ENCODE measurements around the gene PALB2. TPM values are rescaled to one million over a fixed set of nuclear protein-coding genes. Genes with fewer than 3 reads are reported as not detected.

Gene PALB2
- total and polyA plus RNA-seq, 2 of the 13 experiments (the other 11 are each of a cell fraction or from before 2014, with no cell fraction given): 12.1 to 40.9 TPM

DNA sequence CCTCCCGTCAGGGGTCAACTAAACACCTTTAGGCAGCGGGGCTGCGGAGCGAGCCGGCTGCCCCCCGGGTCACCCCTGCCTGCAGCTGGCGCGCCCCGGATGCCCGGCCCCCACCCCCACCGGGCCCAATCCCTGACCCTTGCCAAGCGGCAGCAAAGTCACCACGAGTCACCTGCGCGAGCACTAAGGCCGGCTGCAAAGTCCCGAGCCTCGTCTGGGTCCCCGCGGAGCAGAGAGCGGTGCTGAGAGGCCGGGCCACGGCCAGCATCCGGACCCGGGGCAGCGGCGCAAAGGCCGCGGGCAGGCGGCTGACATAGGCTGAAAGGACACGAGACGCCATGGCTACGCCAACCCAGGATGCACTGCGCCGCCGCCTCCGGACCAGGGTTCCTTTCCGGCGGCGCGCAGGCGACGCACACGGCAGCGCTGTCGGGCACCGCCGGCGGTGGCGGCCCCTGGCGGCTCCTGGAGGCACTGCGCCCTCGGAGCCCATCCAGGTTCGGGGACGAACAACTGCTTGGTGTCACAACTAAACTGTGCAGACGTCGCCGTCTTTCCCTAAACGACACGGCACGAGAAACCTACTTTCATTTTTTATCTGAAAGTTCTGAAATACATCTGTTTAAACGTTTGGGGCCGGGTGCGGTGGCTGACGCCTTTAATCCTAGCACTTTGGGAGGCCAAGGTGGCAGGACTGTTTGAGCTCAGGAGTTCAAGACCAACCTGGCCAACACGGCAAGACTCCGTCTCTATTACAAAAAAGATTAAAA, 45.0 kb downstream of the PALB2 start, which contains the start of gene NDUFAB1 (continued):
- TF ChIP-seq HOXA9 (CRISPR knock-in tag; IDR thresholded peaks at IDR 0.05; ENCODE audit: borderline replicate concordance) (no peak), PBX3 (CRISPR knock-in tag; IDR thresholded peaks at IDR 0.05; ENCODE audit: borderline replicate concordance) (no peak; the same call in 1 of the 2 replicates), TARDBP (CRISPR knock-in tag; IDR thresholded peaks at IDR 0.05) (peak; percentile 98), FOXM1 (CRISPR knock-in tag; IDR thresholded peaks at IDR 0.05) (peak; percentile 84), ZBTB20 (CRISPR knock-in tag; IDR thresholded peaks at IDR 0.05; ENCODE audit: borderline replicate concordance, low read depth) (peak; percentile 52), AFF4 (CRISPR knock-in tag; IDR thresholded peaks at IDR 0.05) (peak; percentile 79; the same call in 1 of the 2 replicates), ZNF207 (IDR thresholded peaks at IDR 0.05; ENCODE audit: borderline replicate concordance) (no peak), SALL2 (CRISPR knock-in tag; IDR thresholded peaks at IDR 0.05) (peak; percentile 99), KLF13 (CRISPR knock-in tag; IDR thresholded peaks at IDR 0.05) (0 out of 2 replicates have a peak, but pooled peaks have one; percentile 87), ZBTB3 (CRISPR knock-in tag; IDR thresholded peaks at IDR 0.05; ENCODE audit: borderline replicate concordance, low read depth) (no peak; the same call in 1 of the 2 replicates)
- TF ChIP-seq, protein P1, sequence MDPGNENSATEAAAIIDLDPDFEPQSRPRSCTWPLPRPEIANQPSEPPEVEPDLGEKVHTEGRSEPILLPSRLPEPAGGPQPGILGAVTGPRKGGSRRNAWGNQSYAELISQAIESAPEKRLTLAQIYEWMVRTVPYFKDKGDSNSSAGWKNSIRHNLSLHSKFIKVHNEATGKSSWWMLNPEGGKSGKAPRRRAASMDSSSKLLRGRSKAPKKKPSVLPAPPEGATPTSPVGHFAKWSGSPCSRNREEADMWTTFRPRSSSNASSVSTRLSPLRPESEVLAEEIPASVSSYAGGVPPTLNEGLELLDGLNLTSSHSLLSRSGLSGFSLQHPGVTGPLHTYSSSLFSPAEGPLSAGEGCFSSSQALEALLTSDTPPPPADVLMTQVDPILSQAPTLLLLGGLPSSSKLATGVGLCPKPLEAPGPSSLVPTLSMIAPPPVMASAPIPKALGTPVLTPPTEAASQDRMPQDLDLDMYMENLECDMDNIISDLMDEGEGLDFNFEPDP (CRISPR knock-in tag; conservative IDR thresholded peaks at IDR 0.05): 0 out of 2 replicates have a peak, but pooled peaks have one; percentile 3
- TF ChIP-seq, protein P2, sequence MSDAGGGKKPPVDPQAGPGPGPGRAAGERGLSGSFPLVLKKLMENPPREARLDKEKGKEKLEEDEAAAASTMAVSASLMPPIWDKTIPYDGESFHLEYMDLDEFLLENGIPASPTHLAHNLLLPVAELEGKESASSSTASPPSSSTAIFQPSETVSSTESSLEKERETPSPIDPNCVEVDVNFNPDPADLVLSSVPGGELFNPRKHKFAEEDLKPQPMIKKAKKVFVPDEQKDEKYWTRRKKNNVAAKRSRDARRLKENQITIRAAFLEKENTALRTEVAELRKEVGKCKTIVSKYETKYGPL (CRISPR knock-in tag; IDR thresholded peaks at IDR 0.05): peak; percentile 89
- TF ChIP-seq, protein P3, sequence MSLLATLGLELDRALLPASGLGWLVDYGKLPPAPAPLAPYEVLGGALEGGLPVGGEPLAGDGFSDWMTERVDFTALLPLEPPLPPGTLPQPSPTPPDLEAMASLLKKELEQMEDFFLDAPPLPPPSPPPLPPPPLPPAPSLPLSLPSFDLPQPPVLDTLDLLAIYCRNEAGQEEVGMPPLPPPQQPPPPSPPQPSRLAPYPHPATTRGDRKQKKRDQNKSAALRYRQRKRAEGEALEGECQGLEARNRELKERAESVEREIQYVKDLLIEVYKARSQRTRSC (CRISPR knock-in tag; IDR thresholded peaks at IDR 0.05; ENCODE audit: low read depth): no peak
- TF ChIP-seq, protein P4, sequence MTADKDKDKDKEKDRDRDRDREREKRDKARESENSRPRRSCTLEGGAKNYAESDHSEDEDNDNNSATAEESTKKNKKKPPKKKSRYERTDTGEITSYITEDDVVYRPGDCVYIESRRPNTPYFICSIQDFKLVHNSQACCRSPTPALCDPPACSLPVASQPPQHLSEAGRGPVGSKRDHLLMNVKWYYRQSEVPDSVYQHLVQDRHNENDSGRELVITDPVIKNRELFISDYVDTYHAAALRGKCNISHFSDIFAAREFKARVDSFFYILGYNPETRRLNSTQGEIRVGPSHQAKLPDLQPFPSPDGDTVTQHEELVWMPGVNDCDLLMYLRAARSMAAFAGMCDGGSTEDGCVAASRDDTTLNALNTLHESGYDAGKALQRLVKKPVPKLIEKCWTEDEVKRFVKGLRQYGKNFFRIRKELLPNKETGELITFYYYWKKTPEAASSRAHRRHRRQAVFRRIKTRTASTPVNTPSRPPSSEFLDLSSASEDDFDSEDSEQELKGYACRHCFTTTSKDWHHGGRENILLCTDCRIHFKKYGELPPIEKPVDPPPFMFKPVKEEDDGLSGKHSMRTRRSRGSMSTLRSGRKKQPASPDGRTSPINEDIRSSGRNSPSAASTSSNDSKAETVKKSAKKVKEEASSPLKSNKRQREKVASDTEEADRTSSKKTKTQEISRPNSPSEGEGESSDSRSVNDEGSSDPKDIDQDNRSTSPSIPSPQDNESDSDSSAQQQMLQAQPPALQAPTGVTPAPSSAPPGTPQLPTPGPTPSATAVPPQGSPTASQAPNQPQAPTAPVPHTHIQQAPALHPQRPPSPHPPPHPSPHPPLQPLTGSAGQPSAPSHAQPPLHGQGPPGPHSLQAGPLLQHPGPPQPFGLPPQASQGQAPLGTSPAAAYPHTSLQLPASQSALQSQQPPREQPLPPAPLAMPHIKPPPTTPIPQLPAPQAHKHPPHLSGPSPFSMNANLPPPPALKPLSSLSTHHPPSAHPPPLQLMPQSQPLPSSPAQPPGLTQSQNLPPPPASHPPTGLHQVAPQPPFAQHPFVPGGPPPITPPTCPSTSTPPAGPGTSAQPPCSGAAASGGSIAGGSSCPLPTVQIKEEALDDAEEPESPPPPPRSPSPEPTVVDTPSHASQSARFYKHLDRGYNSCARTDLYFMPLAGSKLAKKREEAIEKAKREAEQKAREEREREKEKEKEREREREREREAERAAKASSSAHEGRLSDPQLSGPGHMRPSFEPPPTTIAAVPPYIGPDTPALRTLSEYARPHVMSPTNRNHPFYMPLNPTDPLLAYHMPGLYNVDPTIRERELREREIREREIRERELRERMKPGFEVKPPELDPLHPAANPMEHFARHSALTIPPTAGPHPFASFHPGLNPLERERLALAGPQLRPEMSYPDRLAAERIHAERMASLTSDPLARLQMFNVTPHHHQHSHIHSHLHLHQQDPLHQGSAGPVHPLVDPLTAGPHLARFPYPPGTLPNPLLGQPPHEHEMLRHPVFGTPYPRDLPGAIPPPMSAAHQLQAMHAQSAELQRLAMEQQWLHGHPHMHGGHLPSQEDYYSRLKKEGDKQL (CRISPR knock-in tag; IDR thresholded peaks at IDR 0.05; ENCODE audit: low read depth): peak; percentile 75; the same call in 1 of the 2 replicates

All from HepG2 (cell line).